ENCODE measurements around the gene BPGM.

DNA sequence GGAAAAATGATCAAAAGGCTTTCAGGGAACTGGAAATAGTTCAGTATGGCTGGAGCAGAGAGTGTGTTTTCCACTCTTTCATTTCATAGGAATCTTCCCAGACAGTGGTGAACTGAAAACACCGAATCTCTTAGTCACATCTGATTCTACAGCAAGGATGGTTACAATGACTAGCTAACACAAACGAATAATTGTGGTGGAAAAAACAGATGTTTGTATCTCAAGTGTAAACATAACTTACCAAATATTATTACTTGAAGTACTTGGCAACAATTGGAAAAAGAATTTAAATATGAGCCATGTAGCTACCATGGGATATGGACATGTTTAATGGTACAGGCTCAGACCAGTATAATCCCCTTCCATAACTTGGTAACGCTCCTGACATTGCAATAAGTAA, 21.1 kb upstream of the BPGM start:
- no peak for TF ChIP-seq POLR2AphosphoS5 (IDR thresholded peaks at IDR 0.05)
- no peak for TF ChIP-seq CTCF (IDR thresholded peaks at IDR 0.05)
- TF ChIP-seq POLR2A (IDR thresholded peaks at IDR 0.05) = no peak
